Mononuclear cell (primary cell): ENCODE data around the gene FYB2. TPM values are rescaled to one million over a fixed set of nuclear protein-coding genes. Genes with fewer than 3 reads are reported as not detected.

Source experiments
- H3K27me3 ChIP-seq: 2 replicates; pipeline ENCODE4 v1.6.0; 2011; ENCODE audit warnings: low read length, control low read depth; ENCODE audit not compliant: insufficient read depth
- H3K4me1 ChIP-seq: 2 replicates; pipeline ENCODE4 v1.5.1; 2011; ENCODE audit warnings: mild to moderate bottlenecking, low read length, control low read depth; ENCODE audit not compliant: insufficient read depth
- H3K4me3 ChIP-seq: 2 replicates; pipeline ENCODE4 v1.5.1; 2011; ENCODE audit warnings: mild to moderate bottlenecking, low read length, moderate library complexity
- H3K9me3 ChIP-seq: 2 replicates; pipeline ENCODE4 v1.5.1; 2011; ENCODE audit warnings: low read depth, mild to moderate bottlenecking, control low read depth, low read length
- total RNA-seq: library from RNA; depleted of rRNA; stranded (reverse); fragments of >200 nt; gene quantifications from one replicate; pipeline ENCODE4 v1.2.3, GENCODE V29; 2012

Gene FYB2
- total RNA-seq: not detected

DNA sequence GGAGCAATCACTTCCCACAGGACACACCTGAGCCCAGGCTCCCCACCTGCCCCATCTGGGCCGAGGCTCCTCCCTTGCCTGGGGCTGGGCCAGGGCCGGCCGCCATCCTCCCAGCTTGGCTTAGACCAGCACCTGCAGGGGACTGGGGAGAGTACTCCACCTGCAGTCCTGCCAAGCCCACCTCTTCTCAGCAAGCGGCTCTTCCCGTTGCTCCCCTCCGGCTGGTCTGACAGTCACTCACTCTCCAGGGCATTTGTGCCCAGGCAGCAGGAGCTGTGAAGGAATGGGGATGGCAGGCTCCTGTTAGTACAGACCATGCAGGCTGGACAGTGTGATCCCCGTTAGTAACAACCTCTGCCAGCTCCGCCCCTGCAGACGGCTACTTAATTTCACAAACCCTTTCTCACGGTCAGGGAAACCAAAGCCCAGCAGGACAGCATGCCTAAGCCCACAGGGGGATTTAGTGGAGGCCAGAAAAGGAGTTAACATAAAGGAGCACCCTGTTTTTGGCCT, at the start of gene FYB2:
Gene FYB2 (minus strand): TSS at position 18 of the 513 bp plus-strand sequence. CDS start 114 bp downstream, outside the sequence.
- H3K27me3 ChIP-seq: no peaks in the 10 kb centered on the region
- no peaks in the 10 kb centered on the region for H3K4me1 ChIP-seq
- H3K4me3 ChIP-seq: no peak within 1 kb of the TSS
- H3K9me3 ChIP-seq: no peaks in the 10 kb centered on the region

GRCh38 chr1:56868761-56869160, 49.6 kb upstream of the FYB2 start:
- H3K27me3 ChIP-seq: no peaks in the 10 kb centered on the region
- no peaks in the 10 kb centered on the region for H3K9me3 ChIP-seq
- H3K4me3 ChIP-seq: no peak overlapping the region
- no peaks in the 10 kb centered on the region for H3K4me1 ChIP-seq

DNA sequence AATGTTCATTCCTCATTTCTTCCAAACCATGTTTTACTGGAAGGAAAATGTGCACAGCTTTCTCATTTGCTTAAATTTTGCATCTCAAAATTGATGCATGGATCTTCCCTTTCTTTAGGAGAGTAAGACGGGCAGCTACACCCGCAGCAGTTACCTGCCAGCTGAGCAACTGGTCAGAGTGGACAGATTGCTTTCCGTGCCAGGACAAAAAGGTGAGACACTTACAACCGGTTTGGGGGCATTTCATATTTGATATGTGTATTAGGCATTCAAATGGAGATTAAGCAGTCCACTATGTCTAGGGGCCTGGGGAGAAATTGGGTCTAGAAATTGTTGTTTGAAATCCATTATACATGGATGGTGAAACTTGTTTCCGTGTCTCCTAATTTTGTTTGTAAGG, 48.3 kb upstream of the FYB2 start:
- H3K4me3 ChIP-seq: no peak overlapping the region
- H3K4me1 ChIP-seq: no peaks in the 10 kb centered on the region
- H3K9me3 ChIP-seq: no peaks in the 10 kb centered on the region
- H3K27me3 ChIP-seq: no peaks in the 10 kb centered on the region

DNA sequence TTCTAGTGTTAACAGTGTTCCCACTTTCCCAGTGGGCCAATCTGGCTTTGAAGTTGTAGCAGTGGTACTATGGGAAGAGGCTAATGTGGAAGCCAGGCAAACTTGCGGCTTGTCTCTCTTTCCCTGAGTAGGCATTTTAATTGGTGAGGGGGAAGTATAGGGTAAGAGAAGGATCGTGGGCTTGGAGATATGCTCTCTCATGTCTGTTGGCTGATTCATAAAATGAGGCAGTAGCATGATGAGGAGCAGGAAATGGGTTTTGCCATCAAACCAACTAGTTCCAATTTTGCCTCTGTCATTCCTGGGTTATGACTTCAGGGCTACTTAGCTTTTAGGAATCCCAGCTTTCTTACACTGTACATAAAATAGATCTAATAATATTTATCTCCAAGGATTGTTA, 47.5 kb upstream of the FYB2 start:
- H3K9me3 ChIP-seq: no peaks in the 10 kb centered on the region
- no peak overlapping the region for H3K4me3 ChIP-seq
- H3K27me3 ChIP-seq: no peaks in the 10 kb centered on the region
- no peaks in the 10 kb centered on the region for H3K4me1 ChIP-seq

DNA sequence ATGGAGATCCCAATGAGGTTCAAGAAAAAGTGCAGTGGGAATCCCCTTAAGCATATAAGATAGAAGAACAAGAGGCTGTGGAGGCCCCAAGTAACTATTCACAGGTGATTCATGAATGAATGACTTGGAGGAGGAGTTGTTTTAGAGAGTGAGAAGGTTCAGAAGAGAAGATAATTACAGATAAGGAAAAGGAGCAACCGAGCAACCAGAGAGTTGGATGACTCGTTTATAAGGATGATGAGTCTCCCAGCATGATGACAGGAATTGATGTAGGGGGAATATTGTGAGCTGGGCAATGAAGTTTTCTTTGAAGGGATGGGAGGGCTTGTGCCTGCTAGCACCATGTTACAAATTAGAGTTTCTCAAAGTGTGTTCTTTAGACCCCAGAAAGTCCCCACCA, 45.2 kb upstream of the FYB2 start:
- H3K9me3 ChIP-seq: no peaks in the 10 kb centered on the region
- H3K4me1 ChIP-seq: no peaks in the 10 kb centered on the region
- no peak overlapping the region for H3K4me3 ChIP-seq
- no peaks in the 10 kb centered on the region for H3K27me3 ChIP-seq

GRCh38 chr1:56863265-56863992, 44.2 kb upstream of the FYB2 start:
- no peaks in the 10 kb centered on the region for H3K4me1 ChIP-seq
- H3K4me3 ChIP-seq: no peak overlapping the region
- no peaks in the 10 kb centered on the region for H3K27me3 ChIP-seq
- no peaks in the 10 kb centered on the region for H3K9me3 ChIP-seq

GRCh38 chr1:56859287-56859686, 40.1 kb upstream of the FYB2 start:
- no peak overlapping the region for H3K4me3 ChIP-seq
- no peaks in the 10 kb centered on the region for H3K27me3 ChIP-seq
- no peaks in the 10 kb centered on the region for H3K4me1 ChIP-seq
- no peaks in the 10 kb centered on the region for H3K9me3 ChIP-seq

DNA sequence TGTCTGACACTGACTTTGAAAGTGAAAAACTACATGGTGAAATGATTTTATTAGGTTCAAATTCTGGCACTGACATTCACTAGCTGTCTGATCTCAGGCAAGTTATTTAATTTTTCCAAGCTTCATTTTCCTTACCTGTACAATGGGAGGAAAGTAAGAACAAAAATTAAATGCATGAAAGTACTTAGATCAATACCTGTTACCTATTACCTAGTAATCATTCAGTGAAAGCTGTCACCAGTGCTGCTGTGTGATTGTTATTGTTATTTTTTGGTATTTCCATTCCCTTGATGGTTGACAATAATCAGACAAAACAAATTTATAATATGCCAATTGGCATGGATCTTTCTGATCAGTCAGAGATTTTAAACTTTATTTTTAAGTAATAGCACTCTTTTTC, 37.0 kb upstream of the FYB2 start:
- Histone ChIP-seq H3K4me3 (no peak overlapping the region), H3K9me3 (no peaks in the 10 kb centered on the region), H3K4me1 (no peaks in the 10 kb centered on the region), H3K27me3 (no peaks in the 10 kb centered on the region)

GRCh38 chr1:56855190-56855589, 36.0 kb upstream of the FYB2 start:
- Histone ChIP-seq H3K27me3 (no peaks in the 10 kb centered on the region), H3K4me3 (no peak overlapping the region), H3K4me1 (no peaks in the 10 kb centered on the region), H3K9me3 (no peaks in the 10 kb centered on the region)

DNA sequence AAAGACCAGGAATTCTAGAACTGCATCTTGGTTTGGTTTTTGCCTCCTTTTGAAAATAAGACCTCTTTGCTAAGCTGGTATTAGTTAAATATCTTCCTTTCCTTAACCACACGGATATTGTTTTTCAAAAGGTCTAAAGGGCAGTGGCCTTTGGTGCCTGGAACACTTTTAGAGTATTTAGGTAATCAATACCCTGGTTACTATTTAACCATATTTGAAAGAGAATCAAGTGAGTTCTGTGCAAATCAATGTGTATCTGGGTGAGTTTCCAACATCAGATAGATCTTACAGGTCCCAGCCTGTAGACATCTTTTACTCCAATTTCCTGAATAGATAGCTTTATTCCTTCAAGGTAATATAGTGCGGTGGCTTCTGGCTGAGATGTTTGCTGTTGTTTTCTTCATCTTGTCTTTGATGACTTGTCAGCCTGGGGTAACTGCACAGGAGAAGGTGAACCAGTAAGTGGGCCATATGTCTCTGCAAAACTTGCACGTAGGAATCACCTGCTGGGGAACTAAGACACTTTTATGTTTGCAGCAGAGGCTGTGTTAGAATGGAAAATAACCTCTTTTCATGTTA, 35.4 kb upstream of the FYB2 start, which contains the start of gene C8A:
Gene C8A (plus strand): TSS at position 277 of the 579 bp plus-strand sequence. CDS start 105 bp downstream, at position 382.
- Histone ChIP-seq H3K27me3 (no peaks in the 10 kb centered on the region), H3K4me1 (no peaks in the 10 kb centered on the region), H3K9me3 (no peaks in the 10 kb centered on the region), H3K4me3 (no peak within 1 kb of the TSS)

DNA sequence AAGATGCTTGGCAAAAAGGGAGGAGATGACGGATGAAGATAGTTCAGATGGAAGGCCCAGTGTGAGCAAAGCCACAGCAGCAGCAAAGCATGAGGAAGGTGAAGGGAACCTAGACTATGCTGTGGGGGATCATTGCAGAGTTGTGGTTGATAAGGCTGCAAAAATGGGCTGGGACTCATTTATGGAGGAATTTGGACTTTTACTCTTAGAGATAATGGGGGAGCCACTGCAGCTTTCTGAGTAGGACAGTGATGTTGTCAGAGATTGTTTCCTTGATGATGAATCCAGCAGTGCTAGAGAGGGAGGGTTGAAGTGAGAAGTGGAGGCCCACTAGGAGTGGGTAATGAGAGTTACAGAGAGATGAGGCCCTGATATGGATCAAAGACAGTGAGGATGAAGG, 33.3 kb upstream of the FYB2 start:
- H3K4me3 ChIP-seq: no peak overlapping the region
- no peaks in the 10 kb centered on the region for H3K9me3 ChIP-seq
- no peaks in the 10 kb centered on the region for H3K27me3 ChIP-seq
- no peaks in the 10 kb centered on the region for H3K4me1 ChIP-seq

DNA sequence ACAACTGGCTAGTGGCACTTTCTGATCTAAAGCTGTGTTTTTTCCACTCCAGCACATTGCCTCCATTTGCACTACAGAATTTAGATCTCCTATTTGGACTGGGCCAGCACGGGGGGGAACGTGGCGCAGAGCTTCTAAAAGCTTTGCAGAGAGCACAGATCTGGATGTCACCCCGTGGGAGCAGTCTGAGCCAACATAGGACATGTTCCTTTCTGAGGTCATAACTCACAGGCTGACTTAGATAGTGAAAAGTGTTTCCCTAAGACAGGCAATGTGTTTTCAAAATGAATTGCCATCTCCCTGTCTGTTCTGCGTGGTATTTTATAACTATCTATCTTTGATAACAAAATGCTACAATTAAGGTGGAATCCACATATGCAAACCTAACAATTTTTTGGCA, 31.7 kb upstream of the FYB2 start:
- Histone ChIP-seq H3K27me3 (no peaks in the 10 kb centered on the region), H3K4me1 (no peaks in the 10 kb centered on the region), H3K4me3 (no peak overlapping the region), H3K9me3 (no peaks in the 10 kb centered on the region)

DNA sequence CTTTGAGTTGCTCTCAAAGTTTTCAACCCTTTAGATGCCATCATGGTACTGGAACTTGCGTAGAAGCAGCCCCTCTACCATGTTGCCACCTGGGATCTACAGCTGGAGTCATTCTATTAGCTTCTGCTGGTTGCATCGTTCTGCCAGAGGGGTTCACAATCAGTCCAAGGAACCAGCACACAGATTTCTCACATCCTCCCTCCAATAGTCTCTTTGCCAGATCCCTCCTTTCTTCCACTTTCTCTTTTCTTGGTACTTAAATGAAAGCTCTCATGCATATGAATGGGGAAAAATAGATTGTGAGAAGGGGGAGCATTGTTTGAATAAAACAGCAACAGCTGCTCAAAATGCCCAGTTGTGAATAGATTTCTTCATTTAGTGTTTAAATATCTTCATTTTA, 31.2 kb upstream of the FYB2 start:
- H3K4me1 ChIP-seq: no peaks in the 10 kb centered on the region

GRCh38 chr1:56849750-56850149, 30.5 kb upstream of the FYB2 start:
- Histone ChIP-seq H3K9me3 (no peaks in the 10 kb centered on the region), H3K27me3 (no peaks in the 10 kb centered on the region), H3K4me1 (no peaks in the 10 kb centered on the region), H3K4me3 (no peak overlapping the region)

More for the DNA sequence above, 31.2 kb upstream of the FYB2 start:
- H3K27me3 ChIP-seq: no peaks in the 10 kb centered on the region
- H3K4me3 ChIP-seq: no peak overlapping the region
- H3K9me3 ChIP-seq: no peaks in the 10 kb centered on the region

DNA sequence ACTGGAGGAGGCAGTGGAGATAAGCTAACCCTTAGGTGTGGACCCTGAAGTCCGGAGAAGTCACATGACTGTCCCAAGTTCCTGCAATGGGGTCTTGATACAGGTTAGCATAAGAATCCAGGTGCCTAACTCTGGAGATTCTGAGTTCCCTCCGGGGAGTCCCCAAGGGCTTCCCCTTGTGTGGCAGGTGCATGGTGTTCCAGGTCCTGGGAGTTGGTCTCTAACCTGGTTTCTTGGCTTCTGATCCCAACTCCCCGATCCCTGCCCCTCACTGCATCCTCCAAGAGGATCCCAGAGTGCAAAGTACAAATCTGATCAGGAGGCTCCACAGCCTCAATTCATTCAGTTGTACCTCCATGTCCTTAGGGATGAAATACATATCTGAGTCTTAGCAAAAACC, 26.1 kb upstream of the FYB2 start:
- Histone ChIP-seq H3K4me3 (no peak overlapping the region), H3K27me3 (no peaks in the 10 kb centered on the region), H3K4me1 (no peaks in the 10 kb centered on the region), H3K9me3 (no peaks in the 10 kb centered on the region)
